Sigmoid colon (tissue), 4 donors: ENCODE measurements around the gene RFC5.

Source experiments
- EP300 ChIP-seq, 4 donors: sonication (generic); formaldehyde crosslinking; IDR thresholded peaks; one replicate each; pipeline ENCODE4 v1.6.1; 2017; ENCODE audit warnings: antibody characterized with exemption in 4 of 4
- POLR2A ChIP-seq, 2 donors: fragments of 450-650 bp; IDR thresholded peaks; one replicate each; pipeline ENCODE4 v1.6.1; 2016; ENCODE audit warnings: antibody characterized with exemption in 2 of 2, mild to moderate bottlenecking in 2 of 2, moderate library complexity in 2 of 2
- POLR2AphosphoS5 ChIP-seq, 4 donors: sonication (generic); formaldehyde crosslinking; IDR thresholded peaks; one replicate each; pipeline ENCODE4 v1.6.1; 2017; ENCODE audit warnings: antibody characterized with exemption in 4 of 4
- TF ChIP-seq, protein P1 (sequence below), 4 experiments: fragments of 450-650 bp in 3 of 4; fragments of 200-600 bp in 1 of 4; IDR thresholded peaks; one replicate each; pipeline ENCODE4 v1.5.1; 2016 to 2019; ENCODE audit warnings: antibody characterized with exemption in 4 of 4, mild to moderate bottlenecking in 3 of 4, moderate library complexity in 2 of 4

DNA sequence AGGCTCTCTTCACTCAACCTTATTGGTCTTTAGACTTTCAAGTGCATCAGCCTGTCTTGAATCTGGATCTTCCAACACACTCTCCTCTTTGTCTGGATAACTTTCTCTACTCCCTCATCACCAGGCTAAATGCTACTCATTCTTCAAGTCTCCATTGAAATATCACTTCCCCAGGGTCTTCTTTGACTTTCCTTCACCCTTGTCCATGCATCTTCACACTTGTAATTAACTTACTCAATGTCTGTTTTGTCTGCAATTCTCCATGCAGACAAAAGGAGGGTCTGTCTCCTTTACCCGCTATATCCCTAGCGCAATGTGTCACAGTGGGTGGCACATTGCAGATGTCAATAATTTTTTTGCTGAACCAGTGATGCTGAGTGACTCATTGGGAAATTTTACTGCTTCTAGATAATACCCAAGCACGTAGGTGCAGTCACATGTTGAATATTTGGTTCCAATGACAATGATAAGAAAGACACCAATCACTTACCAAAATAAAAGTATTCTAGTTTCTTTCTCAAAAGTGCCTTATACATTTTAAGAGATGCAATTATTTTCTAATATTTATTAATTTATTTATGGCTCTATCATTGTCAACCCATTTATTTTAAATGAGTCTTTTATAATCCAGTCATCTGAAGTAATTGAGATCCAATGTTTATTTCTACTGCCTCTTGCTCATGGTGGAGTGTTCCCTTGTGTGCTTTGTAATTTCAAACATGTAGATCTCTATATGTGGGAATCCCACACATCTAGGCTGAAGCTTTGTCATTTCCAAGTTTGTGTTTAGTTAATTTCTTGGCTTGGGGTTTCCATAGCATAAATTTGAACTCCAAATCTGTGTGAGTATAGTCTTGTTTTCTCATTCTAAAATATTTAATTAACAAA lies 21.7 kb upstream of the RFC5 start:
- TF ChIP-seq, protein P1, sequence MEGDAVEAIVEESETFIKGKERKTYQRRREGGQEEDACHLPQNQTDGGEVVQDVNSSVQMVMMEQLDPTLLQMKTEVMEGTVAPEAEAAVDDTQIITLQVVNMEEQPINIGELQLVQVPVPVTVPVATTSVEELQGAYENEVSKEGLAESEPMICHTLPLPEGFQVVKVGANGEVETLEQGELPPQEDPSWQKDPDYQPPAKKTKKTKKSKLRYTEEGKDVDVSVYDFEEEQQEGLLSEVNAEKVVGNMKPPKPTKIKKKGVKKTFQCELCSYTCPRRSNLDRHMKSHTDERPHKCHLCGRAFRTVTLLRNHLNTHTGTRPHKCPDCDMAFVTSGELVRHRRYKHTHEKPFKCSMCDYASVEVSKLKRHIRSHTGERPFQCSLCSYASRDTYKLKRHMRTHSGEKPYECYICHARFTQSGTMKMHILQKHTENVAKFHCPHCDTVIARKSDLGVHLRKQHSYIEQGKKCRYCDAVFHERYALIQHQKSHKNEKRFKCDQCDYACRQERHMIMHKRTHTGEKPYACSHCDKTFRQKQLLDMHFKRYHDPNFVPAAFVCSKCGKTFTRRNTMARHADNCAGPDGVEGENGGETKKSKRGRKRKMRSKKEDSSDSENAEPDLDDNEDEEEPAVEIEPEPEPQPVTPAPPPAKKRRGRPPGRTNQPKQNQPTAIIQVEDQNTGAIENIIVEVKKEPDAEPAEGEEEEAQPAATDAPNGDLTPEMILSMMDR (IDR thresholded peaks at IDR 0.05) = no peak
- TF ChIP-seq POLR2A (IDR thresholded peaks at IDR 0.05) = no peak
- no peak for TF ChIP-seq EP300 (IDR thresholded peaks at IDR 0.05)
- TF ChIP-seq POLR2AphosphoS5 (IDR thresholded peaks at IDR 0.05) = no peak
